Activated gamma-delta T cell treated with anti-CD3 and anti-CD28 coated beads, Interleukin-2, amount 50 U/mL, for 16 hours (primary cell): ENCODE measurements around the gene TSTD2.

Source experiments
- DNase-seq: peaks from one replicate; pipeline ENCODE4 v3.0.0-alpha.2; 2020; ENCODE audit warnings: low read depth

TSTD2 gene

GRCh38 chr9:97562542-97562941, 70.6 kb downstream of the TSTD2 start:
- no peak for DNase-seq

GRCh38 chr9:97561501-97561900, 71.7 kb downstream of the TSTD2 start:
- no peak for DNase-seq

DNA sequence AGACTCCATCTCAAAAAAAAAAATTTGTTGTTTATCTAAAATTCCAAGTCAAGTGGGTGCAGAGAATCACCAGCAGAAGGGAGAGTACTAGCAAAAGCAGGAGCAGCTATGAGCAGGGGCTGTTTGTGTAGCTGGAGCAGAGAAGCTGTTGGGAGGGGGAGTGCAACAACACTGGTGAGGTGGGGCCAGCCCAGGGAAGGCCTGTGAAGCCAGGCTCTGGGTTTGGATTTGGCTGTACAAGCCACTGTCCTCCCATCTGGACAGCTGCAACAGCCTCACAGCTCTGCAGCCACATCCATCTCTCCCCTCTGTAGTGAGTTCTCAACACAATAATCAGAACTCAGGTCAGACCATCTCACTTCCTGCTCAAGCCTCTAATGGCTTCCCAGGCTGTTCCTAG, 72.3 kb downstream of the TSTD2 start:
- no peak for DNase-seq

DNA sequence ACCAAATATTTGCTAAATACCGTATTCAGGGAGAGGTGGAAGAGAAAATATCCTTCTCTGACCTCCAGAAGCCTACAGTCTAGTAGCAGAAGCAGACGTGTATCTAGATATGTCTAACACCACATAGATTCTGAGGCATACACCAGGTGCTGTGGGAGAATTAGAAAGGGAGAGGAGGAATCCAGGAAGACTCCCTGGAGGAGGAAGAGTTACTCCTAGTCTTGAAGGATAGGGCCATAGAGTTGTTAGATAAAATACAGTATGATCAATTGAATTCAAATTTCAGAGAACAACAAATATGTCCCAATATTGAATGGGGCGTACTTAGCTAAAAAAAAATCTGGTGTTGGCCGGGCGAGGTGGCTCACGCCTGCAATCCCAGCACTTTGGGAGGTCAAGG, 73.0 kb downstream of the TSTD2 start:
- DNase-seq, result no peak

DNA sequence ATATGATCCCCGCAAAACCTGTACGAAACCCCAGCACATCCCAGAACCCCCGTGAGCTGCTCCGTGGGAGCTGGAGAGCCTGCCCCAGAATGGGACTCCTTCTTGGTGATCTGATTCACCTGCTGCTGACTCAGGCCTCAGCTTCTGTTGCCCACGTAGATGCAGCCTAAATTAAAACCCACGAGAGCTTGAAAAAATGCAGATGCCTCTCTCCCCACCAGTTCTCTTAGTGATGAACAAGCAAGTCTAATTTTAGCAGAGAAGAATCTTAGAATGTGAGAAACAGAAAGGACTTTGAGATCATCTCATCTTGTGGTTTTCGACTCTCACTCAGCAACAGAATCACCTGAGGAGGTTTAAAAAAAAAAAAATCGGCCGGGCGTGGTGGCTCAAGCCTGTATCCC, 74.1 kb downstream of the TSTD2 start:
- DNase-seq, result no peak

GRCh38 chr9:97558701-97559101, 74.5 kb downstream of the TSTD2 start:
- no peak for DNase-seq

DNA sequence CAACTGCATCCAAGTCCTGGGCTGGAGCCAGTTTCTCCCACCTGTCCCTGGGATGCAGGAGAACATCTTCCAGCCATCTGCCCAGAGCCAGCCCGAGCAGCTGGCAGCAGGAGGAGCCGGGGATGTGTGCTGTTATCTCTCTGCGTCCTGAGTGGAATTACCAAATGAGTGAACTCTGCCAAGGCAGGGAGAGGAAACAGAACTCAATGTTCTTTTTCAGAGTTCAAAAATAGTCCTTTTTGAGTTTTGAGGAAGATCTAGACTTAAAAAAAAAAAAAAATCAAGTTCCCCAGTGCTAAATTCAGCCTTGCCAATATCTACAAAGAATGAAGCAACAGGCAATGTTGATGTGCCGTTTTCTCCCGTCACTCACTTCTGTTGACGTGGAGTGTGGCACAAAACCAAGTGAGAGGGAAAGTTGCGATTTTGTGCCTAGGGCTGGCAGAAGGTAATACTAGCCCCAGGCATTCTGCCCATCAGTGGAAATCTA, 75.5 kb downstream of the TSTD2 start:
- no peak for DNase-seq

- DNase-seq, result no peak
Measured at GRCh38 chr9:97556721-97557605, 76.2 kb downstream of the TSTD2 start.

- DNase-seq, result no peak
Measured at GRCh38 chr9:97556036-97556720, 77.0 kb downstream of the TSTD2 start.

- no peak for DNase-seq
Measured at GRCh38 chr9:97555164-97555563, 78.0 kb downstream of the TSTD2 start.

- no peak for DNase-seq
Measured at GRCh38 chr9:97554566-97555075, 78.5 kb downstream of the TSTD2 start.

- DNase-seq, result no peak
Measured at GRCh38 chr9:97553841-97554240, 79.3 kb downstream of the TSTD2 start.

DNA sequence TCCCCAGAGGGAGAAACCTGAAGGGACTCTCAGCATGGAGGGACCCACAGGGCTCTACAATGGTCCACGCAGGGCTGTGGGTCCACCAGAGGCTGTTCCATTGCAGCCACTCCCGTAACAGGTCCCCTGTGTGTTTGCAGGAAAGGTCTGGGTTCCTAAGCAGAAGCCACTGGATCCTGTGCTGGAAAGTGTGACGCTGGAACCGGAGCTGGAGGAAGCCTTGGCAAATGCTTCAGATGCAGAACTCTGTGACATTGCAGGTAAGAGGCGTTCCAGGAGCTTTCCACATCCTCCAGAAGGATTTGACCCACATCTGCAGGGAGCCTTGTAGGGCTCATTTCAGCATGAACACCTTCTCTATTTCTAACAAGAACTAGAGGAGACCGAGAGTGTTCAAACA, 80.0 kb downstream of the TSTD2 start:
- DNase-seq, result no peak

GRCh38 chr9:97551308-97551707, 81.9 kb downstream of the TSTD2 start:
- DNase-seq, result no peak

DNA sequence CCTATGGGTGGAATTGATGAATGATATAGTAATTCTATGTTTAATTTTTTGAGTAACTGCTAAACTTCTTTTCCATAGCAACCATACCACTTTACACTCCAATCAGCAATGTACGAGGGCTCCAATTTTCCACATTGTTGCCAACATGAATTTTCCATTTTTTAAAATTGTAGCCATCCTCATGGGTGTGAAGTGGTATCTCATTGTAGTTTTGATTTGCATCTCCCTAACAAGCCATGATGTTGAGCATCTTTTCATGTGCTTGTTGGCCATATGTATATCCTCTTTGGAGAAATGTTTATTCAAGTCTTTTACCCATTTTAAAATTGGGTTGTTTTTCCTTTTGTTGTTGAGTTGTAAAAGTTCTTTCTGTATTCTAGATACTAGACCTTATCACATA, 82.8 kb downstream of the TSTD2 start:
- DNase-seq, result no peak
